Body of pancreas (tissue), 4 donors: ENCODE measurements around the gene CCDC27.

ENCODE experiments used
- POLR2A ChIP-seq, 3 donors: fragments of 450-650 bp; IDR thresholded peaks; one replicate each; pipeline ENCODE4 v1.6.1; 2016; ENCODE audit warnings: antibody characterized with exemption in 3 of 3, mild to moderate bottlenecking in 2 of 3
- TF ChIP-seq, protein P1 (sequence below), 7 experiments: fragments of 450-650 bp in 4 of 7; fragments of 200-600 bp in 3 of 7; sonication (generic) in 3 of 7; IDR thresholded peaks; one replicate each; pipeline ENCODE4 v1.5.1; 2016 to 2019; ENCODE audit warnings: antibody characterized with exemption in 7 of 7

GRCh38 chr1:3809680-3810079 is 57.4 kb downstream of the CCDC27 start:
- TF ChIP-seq, protein P1, sequence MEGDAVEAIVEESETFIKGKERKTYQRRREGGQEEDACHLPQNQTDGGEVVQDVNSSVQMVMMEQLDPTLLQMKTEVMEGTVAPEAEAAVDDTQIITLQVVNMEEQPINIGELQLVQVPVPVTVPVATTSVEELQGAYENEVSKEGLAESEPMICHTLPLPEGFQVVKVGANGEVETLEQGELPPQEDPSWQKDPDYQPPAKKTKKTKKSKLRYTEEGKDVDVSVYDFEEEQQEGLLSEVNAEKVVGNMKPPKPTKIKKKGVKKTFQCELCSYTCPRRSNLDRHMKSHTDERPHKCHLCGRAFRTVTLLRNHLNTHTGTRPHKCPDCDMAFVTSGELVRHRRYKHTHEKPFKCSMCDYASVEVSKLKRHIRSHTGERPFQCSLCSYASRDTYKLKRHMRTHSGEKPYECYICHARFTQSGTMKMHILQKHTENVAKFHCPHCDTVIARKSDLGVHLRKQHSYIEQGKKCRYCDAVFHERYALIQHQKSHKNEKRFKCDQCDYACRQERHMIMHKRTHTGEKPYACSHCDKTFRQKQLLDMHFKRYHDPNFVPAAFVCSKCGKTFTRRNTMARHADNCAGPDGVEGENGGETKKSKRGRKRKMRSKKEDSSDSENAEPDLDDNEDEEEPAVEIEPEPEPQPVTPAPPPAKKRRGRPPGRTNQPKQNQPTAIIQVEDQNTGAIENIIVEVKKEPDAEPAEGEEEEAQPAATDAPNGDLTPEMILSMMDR (IDR thresholded peaks at IDR 0.05): no peak
- TF ChIP-seq POLR2A (IDR thresholded peaks at IDR 0.05): no peak
